Measurements from ENCODE around the gene HAGH. TPM values are rescaled to one million over a fixed set of nuclear protein-coding genes. Genes with fewer than 3 reads are reported as not detected.

HAGH gene
- total RNA-seq, 1 donor from 2014 or later = 38.3 TPM

GRCh38 chr16:1817276-1817589 lies 9.4 kb downstream of the HAGH start:
- TF ChIP-seq EZH2 (IDR thresholded peaks at IDR 0.05) (no peak), CTCF (IDR thresholded peaks at IDR 0.05) (no peak), EZH2phosphoT487 (IDR thresholded peaks at IDR 0.05) (no peak)
- Histone ChIP-seq H3F3A (ENCODE audit: low read depth) (peaks cover 5% of the 10 kb centered on the region), H3K27me3 (no peaks in the 10 kb centered on the region), H3K4me3 (no peak overlapping the region), H2AFZ (replicated peaks) (no peak overlapping the region), H4K20me1 (ENCODE audit: low read depth) (no peaks in the 10 kb centered on the region), H3K27ac (no peak overlapping the region), H3K9me3 (ENCODE audit: low read depth) (no peaks in the 10 kb centered on the region), H3K9ac (no peak overlapping the region), H3K4me1 (no peaks in the 10 kb centered on the region), H3K79me2 (ENCODE audit: low read depth) (no peaks in the 10 kb centered on the region), H3K36me3 (no peaks in the 10 kb centered on the region), H3K4me2 (no peak overlapping the region)
- H3K36me3 Mint-ChIP-seq = peaks cover 9% of the 10 kb centered on the region
- H3K4me3 Mint-ChIP-seq = no peak overlapping the region
- H3K27ac Mint-ChIP-seq = no peak overlapping the region
- DNase-seq (ENCODE audit: low spot score) = no peak
- H3K27me3 Mint-ChIP-seq (ENCODE audit: insufficient read depth, low read depth) = no peaks in the 10 kb centered on the region
- no peaks in the 10 kb centered on the region for H3K9me3 Mint-ChIP-seq
- H3K4me1 Mint-ChIP-seq = no peaks in the 10 kb centered on the region

DNA sequence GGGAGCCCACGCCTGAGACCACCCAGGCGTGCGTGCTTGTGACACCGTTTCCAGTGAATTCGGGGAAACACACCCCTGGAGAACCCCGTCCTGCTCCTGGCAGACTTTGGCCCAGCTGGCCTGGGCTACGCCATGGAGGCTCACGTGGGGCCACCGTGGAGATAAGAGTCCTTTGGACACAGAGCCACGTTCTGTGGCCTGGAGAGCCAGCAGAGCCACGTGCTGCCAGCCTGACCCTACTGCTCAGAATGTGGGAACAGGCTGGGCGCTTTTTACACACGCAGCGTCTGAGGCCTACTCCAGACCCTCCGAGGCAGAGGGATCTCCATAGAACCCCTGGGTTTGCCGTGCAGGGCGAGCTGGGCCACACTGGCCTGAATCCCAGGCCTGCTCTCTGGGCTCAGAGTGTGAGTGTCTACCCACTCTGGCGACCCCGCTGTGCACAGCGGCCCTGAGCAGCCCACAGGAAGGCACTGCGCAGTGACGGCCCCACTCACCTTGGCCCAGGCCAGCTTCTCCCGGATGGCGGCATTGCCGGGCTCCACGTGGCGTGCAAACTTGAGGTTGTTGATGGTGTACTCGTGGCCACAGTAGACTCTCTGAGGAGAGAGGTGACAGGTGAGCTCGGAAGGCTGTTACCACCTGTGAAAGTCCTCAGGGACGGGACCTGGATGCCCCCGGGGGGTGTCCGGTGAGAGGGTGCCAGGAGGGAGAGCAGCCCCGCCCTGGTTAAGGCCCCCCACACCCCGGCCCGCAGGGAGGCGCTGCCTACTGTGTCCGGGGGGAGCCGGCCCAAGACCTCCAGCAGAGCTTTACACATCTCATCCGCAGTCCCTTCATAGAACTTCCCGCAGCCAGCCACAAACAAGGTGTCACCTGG lies 10.0 kb downstream of the HAGH start:
- no peak overlapping the region for H3K27ac ChIP-seq
- no peaks in the 10 kb centered on the region for H3K36me3 ChIP-seq
- Mint-ChIP-seq H3K4me3 (no peak overlapping the region), H3K27ac (no peak overlapping the region), H3K36me3 (peaks cover 9% of the 10 kb centered on the region), H3K4me1 (no peaks in the 10 kb centered on the region), H3K27me3 (ENCODE audit: insufficient read depth, low read depth) (no peaks in the 10 kb centered on the region), H3K9me3 (no peaks in the 10 kb centered on the region)
- peaks cover 5% of the 10 kb centered on the region for H3F3A ChIP-seq (ENCODE audit: low read depth)
- H3K4me1 ChIP-seq = no peaks in the 10 kb centered on the region
- H3K79me2 ChIP-seq (ENCODE audit: low read depth) = no peaks in the 10 kb centered on the region
- no peak overlapping the region for H2AFZ ChIP-seq (replicated peaks)
- DNase-seq (ENCODE audit: low spot score) = no peak
- H3K9ac ChIP-seq = no peak overlapping the region
- no peak overlapping the region for H3K4me3 ChIP-seq
- H4K20me1 ChIP-seq (ENCODE audit: low read depth) = no peaks in the 10 kb centered on the region
- TF ChIP-seq EZH2phosphoT487 (IDR thresholded peaks at IDR 0.05) = no peak
- no peak for TF ChIP-seq EZH2 (IDR thresholded peaks at IDR 0.05)
- TF ChIP-seq CTCF (IDR thresholded peaks at IDR 0.05) = no peak
- H3K27me3 ChIP-seq = no peaks in the 10 kb centered on the region
- H3K9me3 ChIP-seq (ENCODE audit: low read depth) = no peaks in the 10 kb centered on the region
- H3K4me2 ChIP-seq = no peak overlapping the region

DNA sequence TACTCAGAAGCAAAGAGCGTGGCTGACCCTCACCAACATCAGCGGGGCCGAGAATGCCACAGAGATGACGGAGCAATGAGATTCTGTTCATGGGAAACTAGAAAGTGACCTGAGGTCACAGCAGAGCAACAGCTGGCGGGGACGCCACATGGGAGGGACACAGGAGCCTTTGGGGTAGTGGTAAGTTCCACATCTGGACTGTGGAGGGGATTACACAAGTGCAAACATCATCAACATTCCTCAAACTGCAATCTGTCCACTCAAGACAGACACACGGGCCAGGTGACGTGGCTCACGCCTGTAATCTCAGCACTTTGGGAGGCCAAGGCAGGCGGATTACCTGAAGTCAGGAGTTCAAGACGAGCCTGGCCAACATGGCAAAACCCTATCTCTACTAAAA lies 11.2 kb downstream of the HAGH start:
- Histone ChIP-seq H4K20me1 (ENCODE audit: low read depth) (no peaks in the 10 kb centered on the region), H3K4me2 (no peak overlapping the region), H3K4me3 (no peak overlapping the region), H3K4me1 (no peaks in the 10 kb centered on the region), H3K27me3 (no peaks in the 10 kb centered on the region), H3K27ac (no peak overlapping the region), H3K36me3 (no peaks in the 10 kb centered on the region), H3K9ac (no peak overlapping the region), H2AFZ (replicated peaks) (no peak overlapping the region), H3F3A (ENCODE audit: low read depth) (peaks cover 5% of the 10 kb centered on the region), H3K9me3 (ENCODE audit: low read depth) (no peaks in the 10 kb centered on the region), H3K79me2 (ENCODE audit: low read depth) (no peaks in the 10 kb centered on the region)
- no peaks in the 10 kb centered on the region for H3K9me3 Mint-ChIP-seq
- no peak for DNase-seq (ENCODE audit: low spot score)
- H3K27me3 Mint-ChIP-seq (ENCODE audit: insufficient read depth, low read depth) = no peaks in the 10 kb centered on the region
- H3K4me3 Mint-ChIP-seq = no peak overlapping the region
- TF ChIP-seq EZH2phosphoT487 (IDR thresholded peaks at IDR 0.05) (no peak), CTCF (IDR thresholded peaks at IDR 0.05) (no peak), EZH2 (IDR thresholded peaks at IDR 0.05) (no peak)
- H3K4me1 Mint-ChIP-seq = no peaks in the 10 kb centered on the region
- peaks cover 9% of the 10 kb centered on the region for H3K36me3 Mint-ChIP-seq
- no peak overlapping the region for H3K27ac Mint-ChIP-seq
